Measurements from ENCODE around the gene ZC3H10.
"Not testable (repeated sequence)": the region's sequence is repeated elsewhere in the genome, so short reads cannot be mapped to it uniquely, and the experiment has no call there.

Gene ZC3H10

DNA sequence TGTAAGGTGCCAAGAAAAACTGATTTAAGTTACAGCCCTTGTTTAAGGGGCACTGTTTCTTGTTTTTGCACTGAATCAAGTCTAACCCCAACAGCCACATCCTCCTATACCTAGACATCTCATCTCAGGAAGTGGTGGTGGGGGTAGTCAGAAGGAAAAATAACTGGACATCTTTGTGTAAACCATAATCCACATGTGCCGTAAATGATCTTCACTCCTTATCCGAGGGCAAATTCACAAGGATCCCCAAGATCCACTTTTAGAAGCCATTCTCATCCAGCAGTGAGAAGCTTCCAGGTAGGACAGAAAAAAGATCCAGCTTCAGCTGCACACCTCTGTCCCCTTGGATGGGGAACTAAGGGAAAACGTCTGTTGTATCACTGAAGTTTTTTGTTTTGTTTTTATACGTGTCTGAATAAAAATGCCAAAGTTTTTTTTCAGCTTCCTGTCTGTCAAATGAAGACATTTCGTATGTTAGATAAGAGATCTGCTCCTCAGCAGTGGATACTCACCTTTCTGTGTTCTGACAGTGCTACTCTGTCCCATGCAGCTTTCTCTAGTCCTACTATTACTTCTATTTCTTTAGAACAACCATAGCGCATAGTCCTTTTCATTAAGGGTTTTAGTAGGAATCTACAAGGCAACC lies 14.9 kb upstream of the ZC3H10 start:
- no peak for DNase-seq (ENCODE audit: low read depth in 2 of 2)

DNA sequence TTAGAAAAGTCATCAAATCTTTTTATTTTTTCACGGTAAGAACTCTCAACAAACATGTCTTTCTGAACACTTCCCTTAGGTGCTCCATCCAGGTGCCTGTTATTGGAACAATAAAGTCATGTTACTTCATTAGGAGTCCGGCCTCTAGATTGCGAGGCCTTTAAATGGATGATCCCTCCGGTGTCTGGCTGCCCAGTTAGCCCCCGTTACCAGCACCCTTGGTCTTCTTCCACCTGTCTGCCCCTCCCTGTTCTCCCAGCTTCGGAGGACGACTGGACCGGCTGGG lies 14.3 kb upstream of the ZC3H10 start:
- no peak for DNase-seq (ENCODE audit: low read depth in 2 of 2)

DNA sequence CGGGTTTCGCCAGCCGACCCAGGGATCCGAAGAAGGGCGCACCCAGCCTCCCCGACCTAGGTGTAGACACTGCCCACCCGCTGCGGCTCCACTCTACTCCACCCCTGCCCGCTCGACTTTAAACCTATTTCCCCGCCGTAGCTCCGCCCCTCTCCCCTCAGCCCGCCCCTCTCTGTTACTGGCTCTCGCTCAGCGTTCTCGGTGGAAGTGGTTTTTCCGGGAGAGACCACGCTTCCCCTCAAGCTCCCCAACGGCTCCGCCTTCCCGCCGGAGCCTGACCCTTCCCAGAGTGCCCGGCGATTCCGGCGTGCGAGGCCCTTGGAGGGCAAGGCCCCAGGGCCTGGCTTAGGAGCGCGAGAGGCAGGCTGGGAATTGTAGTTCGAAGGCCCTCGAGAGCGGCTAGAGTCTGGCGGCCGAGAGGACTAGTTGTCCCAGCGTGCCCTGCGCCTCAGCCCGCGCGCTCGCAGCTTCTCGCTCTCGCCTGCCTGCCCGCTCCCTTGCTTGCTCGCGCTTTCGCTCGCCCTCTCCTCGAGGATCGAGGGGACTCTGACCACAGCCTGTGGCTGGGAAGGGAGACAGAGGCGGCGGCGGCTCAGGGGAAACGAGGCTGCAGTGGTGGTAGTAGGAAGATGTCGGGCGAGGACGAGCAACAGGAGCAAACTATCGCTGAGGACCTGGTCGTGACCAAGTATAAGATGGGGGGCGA lies 13.8 kb upstream of the ZC3H10 start, which contains the start of gene PA2G4:
PA2G4 (plus strand) TSS at position 451 of the 706 bp plus-strand sequence; CDS start at position 630, 179 bp downstream.
- DNase-seq (ENCODE audit: low read depth in 2 of 2): peak; percentile 96 to 98

DNA sequence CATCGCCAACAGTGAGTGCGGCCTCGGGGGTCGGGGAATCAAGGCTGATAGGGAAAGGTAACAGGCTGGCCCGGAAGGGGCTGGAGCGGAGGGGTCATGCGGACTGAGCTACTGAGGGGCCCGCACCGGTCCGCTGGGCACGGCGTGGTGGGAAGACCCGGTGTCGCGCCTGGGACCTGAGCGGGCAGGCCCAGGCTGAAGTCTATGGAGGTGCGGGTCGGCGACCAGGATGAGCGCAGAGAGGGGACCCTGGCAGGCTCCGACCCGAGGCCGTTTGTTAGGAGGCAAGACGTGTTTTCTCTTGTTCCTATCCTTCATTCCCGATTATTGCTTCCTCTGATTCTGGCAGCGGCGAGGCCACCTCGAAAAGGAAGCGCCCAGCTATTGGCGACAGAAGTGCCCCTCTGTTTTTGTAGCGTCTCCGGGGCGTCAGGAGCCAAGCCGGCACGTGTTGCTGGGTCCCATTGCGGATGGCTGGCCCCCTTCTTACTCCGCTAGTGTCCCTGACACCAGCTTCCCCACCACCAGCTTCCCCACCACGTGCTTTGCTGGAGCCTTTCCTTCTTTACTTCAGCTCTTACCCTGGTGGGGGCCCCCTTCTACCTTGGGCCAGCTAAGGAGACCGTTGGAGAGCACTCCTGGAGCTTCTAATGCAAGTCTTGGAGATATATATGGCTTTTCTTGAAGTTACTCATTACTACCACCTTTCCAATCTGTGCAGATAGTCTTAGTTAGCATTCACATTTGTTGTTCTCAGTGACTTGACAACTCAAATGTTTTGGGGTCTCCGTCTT lies 13.1 kb upstream of the ZC3H10 start:
- DNase-seq (ENCODE audit: low read depth in 2 of 2): peak in 1 of 2 donors; percentile 22

DNA sequence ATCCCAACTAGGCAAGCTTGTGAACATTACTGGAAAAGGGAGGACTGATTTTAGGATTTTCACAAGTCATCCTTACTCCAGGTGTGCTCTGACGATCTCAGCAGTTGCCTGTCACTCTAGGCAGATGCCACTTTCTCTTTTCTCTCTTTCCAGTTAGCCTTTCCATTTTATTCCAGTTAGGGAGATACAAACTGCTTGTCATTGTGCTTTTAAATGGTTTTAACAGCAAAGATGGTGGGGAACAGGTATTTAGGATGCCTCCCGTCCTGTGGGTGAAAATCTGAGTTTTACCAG lies 12.5 kb upstream of the ZC3H10 start:
- no peak for DNase-seq (ENCODE audit: low read depth in 2 of 2)

DNA sequence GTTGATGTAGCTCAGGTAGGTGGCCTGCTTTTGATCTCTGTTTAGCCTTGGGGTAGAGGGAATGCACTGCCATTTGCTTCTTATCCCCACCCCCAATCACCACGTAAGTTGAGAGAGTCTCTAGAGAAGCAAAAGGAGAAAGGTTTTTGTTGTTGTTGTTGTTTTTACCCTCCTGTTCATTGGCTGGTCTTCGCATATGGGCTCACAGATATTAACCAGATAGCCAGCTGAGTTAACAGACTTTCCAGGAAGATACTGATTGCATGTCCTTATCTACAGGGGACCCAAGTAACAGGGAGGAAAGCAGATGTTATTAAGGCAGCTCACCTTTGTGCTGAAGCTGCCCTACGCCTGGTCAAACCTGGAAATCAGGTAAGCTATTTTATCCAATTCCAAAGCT lies 10.8 kb upstream of the ZC3H10 start:
- no peak for DNase-seq (ENCODE audit: low read depth in 2 of 2)

DNA sequence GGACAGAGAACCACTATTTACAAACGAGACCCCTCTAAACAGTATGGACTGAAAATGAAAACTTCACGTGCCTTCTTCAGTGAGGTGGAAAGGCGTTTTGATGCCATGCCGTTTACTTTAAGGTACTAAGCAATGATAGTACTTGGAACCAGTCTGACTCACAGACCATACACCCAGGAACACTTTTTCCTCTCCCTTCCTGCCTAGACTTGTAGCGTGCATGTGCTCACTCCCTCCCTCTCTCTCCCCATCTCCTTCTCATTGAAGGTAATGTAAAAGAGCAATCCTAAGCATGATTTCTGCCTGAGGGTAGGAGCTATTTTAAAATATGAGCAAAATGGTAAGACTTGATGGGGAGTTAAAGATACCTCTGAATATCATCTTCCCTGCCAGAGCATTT lies 7.5 kb upstream of the ZC3H10 start:
- DNase-seq (ENCODE audit: low read depth in 2 of 2): no peak

DNA sequence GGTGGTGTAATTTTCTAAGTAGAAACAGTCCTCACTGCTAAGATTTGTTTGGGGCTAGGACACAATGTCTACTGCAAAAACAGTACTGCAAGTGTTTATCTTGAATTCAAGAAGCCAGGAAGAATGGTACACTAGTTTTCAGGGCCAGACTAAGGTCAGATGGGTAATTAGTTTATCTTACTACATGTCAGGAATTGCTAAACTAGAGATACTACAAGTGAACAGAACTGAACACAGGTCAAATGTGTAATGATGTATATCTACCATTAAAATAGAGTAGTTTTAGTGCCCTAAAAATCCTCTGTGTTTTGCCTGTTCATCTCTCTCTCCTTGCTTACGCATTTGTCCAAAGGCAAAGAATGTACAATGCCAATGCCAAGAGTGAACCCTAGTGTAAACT lies 4.0 kb upstream of the ZC3H10 start:
- DNase-seq (ENCODE audit: low read depth in 2 of 2): no peak

DNA sequence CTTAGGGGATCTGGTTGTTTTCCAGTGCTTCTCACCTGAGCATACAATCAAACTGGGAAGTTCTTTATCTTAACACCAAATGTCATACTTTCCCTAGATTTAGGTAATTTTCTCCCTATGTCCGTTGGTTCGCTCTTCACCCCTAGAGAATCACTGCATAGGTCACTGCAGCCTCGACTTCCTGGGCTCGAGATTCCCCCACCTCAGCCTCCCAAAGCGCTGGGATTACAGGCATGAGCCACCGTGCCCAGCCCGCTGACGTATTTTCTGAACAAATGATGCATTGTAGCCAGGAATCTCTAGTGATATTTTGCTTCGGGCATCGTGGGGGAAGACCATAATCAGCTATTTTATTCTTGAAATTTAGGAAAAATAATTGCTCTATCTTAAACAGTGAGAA lies 2.7 kb upstream of the ZC3H10 start:
- DNase-seq (ENCODE audit: low read depth in 2 of 2): no peak

DNA sequence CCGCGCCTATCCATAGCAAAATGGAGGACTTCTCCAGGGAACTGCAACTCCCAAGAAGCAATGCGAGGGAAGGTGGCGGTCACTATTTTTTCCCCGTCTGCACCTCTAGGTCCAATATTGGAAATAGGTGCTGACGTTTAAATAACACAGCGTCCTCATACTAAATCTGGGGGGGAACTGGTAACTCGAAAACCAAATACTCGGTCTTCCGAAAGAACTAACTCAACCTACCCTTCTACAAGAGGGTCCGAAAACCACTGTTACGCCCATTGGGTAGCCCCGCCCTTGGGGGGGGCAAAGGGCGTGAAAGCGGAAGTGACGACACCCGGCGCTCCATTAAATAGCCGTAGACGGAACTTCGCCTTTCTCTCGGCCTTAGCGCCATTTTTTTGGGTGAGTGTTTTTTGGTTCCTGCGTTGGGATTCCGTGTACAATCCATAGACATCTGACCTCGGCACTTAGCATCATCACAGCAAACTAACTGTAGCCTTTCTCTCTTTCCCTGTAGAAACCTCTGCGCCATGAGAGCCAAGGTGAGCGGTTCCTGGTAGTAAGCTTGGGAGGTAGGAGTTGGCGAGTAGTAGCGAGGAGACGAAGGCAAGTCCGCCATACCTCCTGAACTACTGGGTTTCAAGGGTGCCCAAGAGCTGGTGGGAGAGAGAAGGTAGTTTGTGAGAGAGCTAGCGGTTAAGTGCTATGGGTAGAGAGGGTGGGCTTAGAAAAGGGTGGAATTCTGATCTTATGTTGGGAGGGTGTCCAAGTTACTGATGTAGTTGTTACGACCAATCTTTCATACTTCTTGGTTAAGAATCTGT lies 1.6 kb upstream of the ZC3H10 start, which contains the start of gene RPL41:
RPL41 (plus strand) TSS at position 367 of the 815 bp plus-strand sequence.
- DNase-seq (ENCODE audit: low read depth in 2 of 2): peak; percentile 82 to 90

DNA sequence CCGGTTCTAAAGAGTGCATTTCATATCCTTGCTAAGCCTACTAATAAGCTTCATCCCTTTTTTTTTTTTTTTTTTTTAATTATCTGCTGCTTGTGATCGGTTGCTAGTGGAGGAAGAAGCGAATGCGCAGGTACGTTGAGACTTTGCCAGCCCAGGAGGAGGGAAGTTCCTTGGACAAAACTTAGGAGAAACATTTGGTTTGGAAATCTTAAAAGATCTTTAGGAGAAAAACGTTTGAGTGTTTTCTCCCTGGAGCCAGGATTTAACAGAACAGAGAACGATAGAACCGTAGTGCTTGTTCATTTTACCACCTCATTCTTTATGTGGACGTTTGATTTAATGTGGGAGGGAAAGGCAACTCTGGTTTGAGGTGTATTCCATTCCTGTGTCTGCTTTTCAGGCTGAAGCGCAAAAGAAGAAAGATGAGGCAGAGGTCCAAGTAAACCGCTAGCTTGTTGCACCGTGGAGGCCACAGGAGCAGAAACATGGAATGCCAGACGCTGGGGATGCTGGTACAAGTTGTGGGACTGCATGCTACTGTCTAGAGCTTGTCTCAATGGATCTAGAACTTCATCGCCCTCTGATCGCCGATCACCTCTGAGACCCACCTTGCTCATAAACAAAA lies 872 bp upstream of the ZC3H10 start:
- DNase-seq (ENCODE audit: low read depth in 2 of 2): not testable (repeated sequence)

DNA sequence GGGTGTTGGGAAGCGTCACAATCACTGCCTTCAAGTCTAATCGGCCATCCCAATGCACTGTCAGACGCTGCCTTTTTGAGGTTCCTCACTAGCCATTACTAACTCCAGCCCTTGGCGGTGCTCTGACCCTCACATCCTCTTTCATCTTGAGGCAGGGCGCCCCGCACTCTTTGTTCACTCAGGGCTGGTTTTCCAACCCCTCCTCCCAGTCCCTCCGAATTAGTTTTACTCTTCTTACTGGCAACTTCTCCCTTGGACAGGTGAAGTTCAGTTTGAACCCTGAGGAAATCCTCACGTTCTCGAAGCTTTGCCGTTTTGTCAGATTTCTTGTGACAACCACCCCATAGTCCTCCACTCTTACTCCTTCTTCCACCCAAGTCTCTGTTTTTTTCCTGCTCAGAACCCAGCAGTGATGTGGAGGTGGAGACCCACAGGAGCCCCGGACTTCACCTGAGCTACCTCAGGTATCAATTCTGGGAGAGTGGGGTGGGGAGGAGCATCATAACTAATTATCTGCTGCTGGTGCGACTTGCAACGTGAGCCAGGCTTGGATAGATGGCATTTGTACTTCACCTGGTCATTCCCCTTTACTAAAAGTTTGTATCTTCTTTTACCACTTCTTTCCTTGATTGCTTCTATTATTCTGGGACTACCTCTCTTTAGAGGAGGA lies 757 bp downstream of the ZC3H10 start:
- DNase-seq (ENCODE audit: low read depth in 2 of 2): no peak

DNA sequence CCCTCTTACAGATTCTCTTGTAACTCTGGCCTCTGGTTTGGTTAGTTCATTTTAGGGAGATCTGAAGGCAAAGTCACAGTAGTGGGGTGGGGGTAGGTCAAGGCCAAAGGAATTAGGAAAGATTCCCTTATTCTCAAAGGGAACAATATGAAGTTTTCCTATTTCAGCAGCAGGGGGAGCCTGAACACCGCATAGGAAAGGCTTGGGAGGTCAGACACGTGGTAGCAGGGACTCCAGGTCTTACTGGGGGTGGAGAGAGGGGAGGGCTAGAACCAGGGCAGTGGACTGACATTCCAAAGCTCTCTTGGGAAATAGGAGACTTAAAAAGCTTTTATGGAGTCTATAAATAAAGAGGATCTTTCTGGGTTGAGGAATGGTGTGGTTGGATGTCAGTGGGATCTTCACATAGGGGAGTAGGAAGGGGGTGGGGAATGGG lies 1.3 kb downstream of the ZC3H10 start:
- peak; percentile 28 to 44 for DNase-seq (ENCODE audit: low read depth in 2 of 2)

DNA sequence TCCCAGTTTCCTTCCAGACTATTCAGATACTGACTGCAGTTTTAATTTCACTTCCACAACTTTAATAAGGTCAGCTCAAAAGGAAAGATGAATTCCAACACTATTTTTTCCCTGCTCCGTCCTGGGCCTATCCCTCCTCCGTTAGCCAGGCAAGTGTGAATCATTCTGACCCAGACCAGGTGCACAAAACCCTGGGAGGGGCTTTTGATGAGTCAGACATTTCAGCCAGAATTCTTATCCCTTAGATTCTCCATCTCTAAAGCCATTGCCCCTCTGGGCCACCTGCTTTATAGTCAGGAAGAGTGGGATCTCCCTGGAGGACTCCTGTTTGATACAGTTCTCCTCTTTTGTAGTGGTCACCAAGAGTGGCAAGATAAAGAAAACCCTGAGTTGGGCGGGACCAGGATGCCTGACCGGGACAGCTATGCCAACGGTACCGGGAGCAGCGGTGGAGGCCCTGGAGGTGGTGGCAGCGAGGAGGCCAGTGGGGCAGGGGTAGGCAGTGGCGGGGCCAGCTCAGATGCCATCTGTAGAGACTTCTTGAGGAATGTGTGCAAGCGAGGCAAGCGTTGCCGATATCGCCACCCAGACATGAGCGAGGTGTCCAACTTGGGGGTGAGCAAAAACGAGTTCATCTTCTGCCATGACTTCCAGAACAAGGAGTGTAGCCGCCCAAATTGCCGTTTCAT lies 2.2 kb downstream of the ZC3H10 start:
- DNase-seq (ENCODE audit: low read depth in 2 of 2): no peak

DNA sequence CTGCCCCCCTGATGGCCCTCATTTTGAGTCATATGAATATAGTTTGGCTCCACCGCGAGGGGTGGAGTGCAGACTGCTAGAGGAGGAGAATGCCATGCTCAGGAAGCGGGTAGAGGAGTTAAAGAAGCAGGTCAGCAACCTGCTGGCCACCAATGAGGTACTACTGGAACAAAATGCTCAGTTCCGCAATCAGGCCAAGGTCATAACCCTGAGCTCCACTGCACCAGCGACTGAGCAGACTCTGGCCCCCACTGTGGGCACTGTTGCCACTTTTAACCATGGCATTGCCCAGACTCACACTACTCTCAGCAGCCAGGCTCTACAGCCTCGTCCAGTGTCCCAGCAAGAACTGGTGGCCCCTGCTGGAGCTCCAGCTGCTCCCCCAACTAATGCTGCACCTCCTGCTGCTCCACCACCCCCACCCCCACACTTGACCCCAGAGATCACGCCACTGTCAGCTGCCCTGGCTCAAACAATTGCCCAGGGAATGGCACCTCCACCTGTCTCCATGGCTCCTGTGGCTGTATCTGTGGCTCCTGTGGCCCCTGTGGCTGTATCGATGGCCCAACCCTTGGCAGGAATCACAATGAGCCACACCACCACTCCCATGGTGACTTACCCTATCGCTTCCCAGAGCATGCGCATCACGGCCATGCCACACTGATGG lies 3.3 kb downstream of the ZC3H10 start:
- no peak for DNase-seq (ENCODE audit: low read depth in 2 of 2)

DNA sequence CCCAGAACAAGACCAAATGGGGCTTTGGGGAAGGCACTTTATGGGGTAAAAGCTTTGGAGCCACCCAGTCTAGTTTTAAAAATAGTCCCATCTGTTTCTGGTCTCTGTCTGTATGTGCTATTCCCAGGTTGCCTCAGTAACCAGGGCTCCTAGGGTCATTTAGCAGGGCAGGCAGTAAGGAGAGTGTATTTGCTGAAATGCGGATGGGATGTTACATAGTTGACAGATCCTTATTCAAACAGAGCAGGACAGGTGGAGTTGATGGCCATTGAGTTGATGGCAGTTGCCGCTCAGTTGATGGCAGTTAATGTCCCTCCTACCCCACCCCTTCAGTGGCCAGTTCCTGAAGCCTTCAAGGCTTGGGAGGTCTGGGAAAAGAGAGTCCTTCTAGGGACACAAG lies 4.6 kb downstream of the ZC3H10 start:
- no peak for DNase-seq (ENCODE audit: low read depth in 2 of 2)

DNA sequence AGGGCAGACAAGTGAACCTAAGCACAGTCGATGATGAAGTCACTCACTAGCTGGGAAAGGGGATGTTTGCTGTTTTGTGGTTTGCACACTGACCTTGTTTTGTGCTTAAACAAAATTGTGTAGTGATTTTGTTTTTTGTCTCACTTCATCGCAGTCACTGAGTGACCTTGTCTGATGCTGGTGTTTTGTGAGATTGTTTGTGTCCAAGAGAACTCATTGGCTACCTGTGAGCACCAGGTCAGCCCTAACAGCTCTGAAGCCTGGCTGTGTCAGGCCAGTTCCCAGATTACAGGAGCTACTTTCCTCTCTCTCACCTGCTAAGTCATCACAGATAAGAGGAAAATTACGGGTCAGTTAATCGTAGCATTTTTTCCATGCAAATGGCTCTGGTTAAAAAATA lies 6.1 kb downstream of the ZC3H10 start:
- no peak for DNase-seq (ENCODE audit: low read depth in 2 of 2)

DNA sequence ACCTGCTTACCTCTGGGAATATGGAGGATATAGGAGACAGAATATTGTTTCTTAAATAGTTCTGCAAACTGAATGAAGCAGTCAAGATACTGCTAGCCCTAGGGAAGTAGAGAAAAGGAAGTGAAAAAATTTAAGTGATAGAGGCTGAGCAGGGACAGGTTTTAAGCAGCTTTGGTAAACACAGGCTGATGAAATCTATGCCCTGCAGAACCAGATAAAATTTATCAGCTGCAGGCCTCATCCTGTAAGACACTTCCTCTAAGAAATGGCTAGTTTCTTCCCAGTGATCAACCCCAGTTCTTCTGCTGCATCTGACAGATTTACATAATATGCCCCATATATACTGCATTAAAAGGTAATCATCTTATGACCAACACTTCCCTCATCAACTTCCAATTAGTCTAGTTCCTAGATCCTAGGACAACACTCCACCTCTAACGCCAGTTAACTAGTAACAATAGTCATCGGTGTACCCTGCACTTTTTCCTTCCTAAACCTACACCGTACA lies 8.7 kb downstream of the ZC3H10 start:
- DNase-seq (ENCODE audit: low read depth in 2 of 2): no peak

DNA sequence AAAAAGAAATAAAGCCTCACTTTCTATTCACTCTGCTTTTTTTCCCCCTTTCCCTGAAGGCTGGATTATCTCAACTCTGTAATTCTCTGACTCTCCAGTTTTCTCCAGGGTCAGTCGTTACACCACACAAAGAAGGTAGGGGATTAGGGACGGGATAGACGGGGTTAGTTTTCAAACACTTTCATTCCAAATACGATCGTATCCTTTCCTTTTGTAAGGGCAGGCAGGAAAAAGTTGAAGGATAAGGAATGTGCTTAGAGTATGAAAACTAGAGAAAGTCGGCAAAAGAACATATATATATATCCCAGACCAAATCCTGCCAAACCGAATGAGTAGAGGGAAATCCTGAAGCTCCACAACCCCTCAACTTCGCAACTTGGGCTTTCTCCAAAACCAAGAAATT lies 9.4 kb downstream of the ZC3H10 start:
- DNase-seq (ENCODE audit: low read depth in 2 of 2): no peak
